GM12864 (cell line): ENCODE measurements around the gene WWOX.

ENCODE experiments used
- DNase-seq: peaks from one replicate; pipeline ENCODE4 v3.0.0-alpha.2; 2011; ENCODE audit warnings: low read depth
- H3K4me3 ChIP-seq: 2 replicates; pipeline ENCODE4 v1.5.1; 2011; ENCODE audit warnings: mild to moderate bottlenecking, low read depth, low read length, control low read depth
- CTCF ChIP-seq: IDR thresholded peaks from 2 replicates; pipeline ENCODE4 v1.5.1; 2011; ENCODE audit warnings: low read depth, mild to moderate bottlenecking, moderate library complexity, low read length, control low read depth, inconsistent platforms; ENCODE audit errors: missing control alignments

The WWOX gene

DNA sequence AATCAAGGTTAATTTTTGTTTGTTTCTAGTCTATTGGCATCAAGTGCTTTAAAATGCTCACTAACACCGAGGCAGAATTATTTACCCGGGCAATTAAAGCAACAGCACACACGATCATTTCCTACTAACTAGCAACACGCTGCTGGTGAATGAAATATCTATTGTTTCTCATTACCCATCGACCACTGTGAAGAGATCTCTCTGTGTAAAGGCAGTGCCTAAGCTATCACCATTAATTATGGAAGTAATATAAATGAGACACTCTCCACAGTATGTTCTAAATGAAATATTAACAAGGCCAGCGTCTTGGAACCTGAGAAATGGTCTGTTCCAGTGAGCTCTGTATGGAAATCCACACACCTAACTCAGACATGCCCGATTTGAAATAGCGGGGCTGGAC lies 1103.5 kb downstream of the WWOX start:
- no peak overlapping the region for H3K4me3 ChIP-seq
- no peak for DNase-seq
- TF ChIP-seq CTCF: no peak

DNA sequence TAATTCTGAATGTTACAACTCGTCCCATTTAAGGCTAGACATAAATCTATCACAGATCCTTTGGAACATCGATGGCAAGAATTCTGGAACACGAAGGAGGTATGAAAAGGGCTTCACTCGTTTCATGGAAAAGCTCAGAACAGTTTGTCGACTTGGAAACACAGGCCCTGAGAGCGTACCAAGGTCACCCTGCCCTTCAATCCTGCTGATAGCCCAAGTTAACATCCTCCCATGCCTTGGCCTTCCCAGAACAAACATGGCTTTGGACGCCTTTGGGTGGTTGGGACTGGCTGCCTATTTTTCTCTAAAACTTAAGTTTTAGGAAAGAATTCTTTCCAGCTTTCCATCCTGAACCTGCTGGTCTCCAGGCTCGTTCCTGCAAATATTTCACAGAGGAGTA lies 1105.0 kb downstream of the WWOX start:
- TF ChIP-seq CTCF: no peak

DNA sequence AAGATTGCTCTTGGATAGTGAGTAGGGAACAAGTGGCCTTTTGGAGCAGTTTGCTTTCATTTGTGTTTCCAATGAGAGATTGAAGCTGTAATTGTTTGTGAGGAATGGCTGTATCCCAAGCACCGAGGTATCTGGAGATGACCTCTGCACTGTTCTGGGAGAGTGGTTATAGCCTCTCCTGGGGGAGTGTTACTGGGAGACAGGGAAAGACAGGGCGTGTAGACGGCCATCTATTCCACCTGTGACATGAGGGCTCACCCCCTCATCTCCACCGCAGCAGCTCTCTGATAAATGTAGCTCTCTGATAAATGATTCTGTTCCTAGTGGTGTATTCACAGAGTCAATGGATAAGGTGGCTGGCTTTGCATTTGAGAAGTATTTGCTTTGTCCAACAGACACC lies 1107.4 kb downstream of the WWOX start:
- no peak overlapping the region for H3K4me3 ChIP-seq
- DNase-seq: no peak
- TF ChIP-seq CTCF: no peak

More for the DNA sequence above, 1105.0 kb downstream of the WWOX start:
- DNase-seq: no peak
- no peak overlapping the region for H3K4me3 ChIP-seq

GRCh38 chr16:79209308-79209707 lies 1109.9 kb downstream of the WWOX start:
- DNase-seq: no peak
- no peak for TF ChIP-seq CTCF
- H3K4me3 ChIP-seq: no peak overlapping the region

DNA sequence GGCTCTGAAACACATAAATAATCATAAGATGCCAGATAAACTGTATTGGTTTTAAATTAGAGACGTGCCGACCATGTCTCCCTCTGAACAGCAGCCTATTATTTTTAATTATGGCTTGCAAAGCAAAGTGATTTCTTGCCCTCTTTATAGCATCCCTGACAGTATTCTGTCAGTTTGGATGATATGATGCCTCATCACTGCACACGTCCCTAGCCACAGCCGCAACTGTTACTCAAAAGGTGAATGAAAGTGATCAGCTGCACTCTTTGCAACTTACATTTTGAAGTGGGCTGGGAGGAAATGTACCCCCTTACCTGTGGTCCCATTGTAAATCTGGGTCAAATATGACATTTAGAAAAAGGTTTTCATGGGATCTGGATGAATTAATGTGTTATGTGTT lies 1111.2 kb downstream of the WWOX start:
- no peak for DNase-seq
- TF ChIP-seq CTCF: no peak
- H3K4me3 ChIP-seq: no peak overlapping the region

GRCh38 chr16:79211586-79211985 lies 1112.1 kb downstream of the WWOX start:
- TF ChIP-seq CTCF: no peak
- no peak for DNase-seq
- no peak overlapping the region for H3K4me3 ChIP-seq

GRCh38 chr16:79212114-79212791 lies 1112.8 kb downstream of the WWOX start:
- H3K4me3 ChIP-seq: no peak overlapping the region
- TF ChIP-seq CTCF: no peak
- DNase-seq: no peak
